ENCODE data around the gene PEX5L.

- TF ChIP-seq CTCF (conservative IDR thresholded peaks at IDR 0.05) (no peak), EZH2 (IDR thresholded peaks at IDR 0.05; ENCODE audit: low read depth) (no peak)
These were observed 154.4 kb downstream of the PEX5L start for GRCh38 chr3:179882292-179882691.

All from PC-9 (cell line).